ENCODE data around the gene PHLDA1. TPM values are rescaled to one million over a fixed set of nuclear protein-coding genes. Genes with fewer than 3 reads are reported as not detected.

The PHLDA1 gene
- total and polyA plus RNA-seq, 10 of the 15 experiments (the other 5 are each of a cell fraction or from before 2014, with no cell fraction given): 0.66 to 14.2 (median 1.3) TPM

GRCh38 chr12:75995691-75996090 lies 35.9 kb downstream of the PHLDA1 start:
- H3K27me3 ChIP-seq (replicated peaks in 1 of 2; ENCODE audit: control insufficient read depth in 2 of 2, insufficient read depth in 2 of 2, low read length in 1 of 2): no peaks in the 10 kb centered on the region; a peak in 1 of 4 replicates
- H3K9me3 ChIP-seq (replicated peaks; ENCODE audit: control insufficient read depth, insufficient read depth, low read length): no peaks in the 10 kb centered on the region
- no peaks in the 10 kb centered on the region for H3K79me2 ChIP-seq (ENCODE audit: control insufficient read depth, insufficient read depth, low read length)
- in situ Hi-C loops (cut with MboI): no loop called here
- no peaks in the 10 kb centered on the region for H3K4me1 ChIP-seq (ENCODE audit: control insufficient read depth, insufficient read depth, low read length)
- no peak overlapping the region for H3K9ac ChIP-seq (ENCODE audit: control insufficient read depth, insufficient read depth, low read length)
- no peak overlapping the region for H3K4me3 ChIP-seq
- SMC1A ChIA-PET (ENCODE audit: uncharacterized antibody, unreplicated experiment): interaction anchor here (0.8 to 1.9 kb wide), 6 partner anchors 8 to 179 kb away, joined by 3 to 4 read pairs (median 3); no protein-coding TSS in a partner anchor
- no peak for ATAC-seq
- no peak overlapping the region for H3K4me2 ChIP-seq (ENCODE audit: control insufficient read depth, insufficient read depth)
- no peaks in the 10 kb centered on the region for H4K20me1 ChIP-seq (ENCODE audit: control insufficient read depth, insufficient read depth)
- DNase-seq (ENCODE audit: low read depth, low spot score): no peak
- no peak overlapping the region for H3K27ac ChIP-seq (ENCODE audit: control insufficient read depth, insufficient read depth)
- no TSS peak for BruUV-seq (replicated peaks)
- no peaks in the 10 kb centered on the region for H3K36me3 ChIP-seq (ENCODE audit: control insufficient read depth in 2 of 2, insufficient read depth in 2 of 2, low read length in 1 of 2)
- H2AFZ ChIP-seq (ENCODE audit: control insufficient read depth, low read depth, low read length): no peak overlapping the region
- TF ChIP-seq SMARCA5 (IDR thresholded peaks at IDR 0.05): no peak
- TF ChIP-seq ZBED1 (IDR thresholded peaks at IDR 0.05; ENCODE audit: borderline replicate concordance): no peak
- no peak for TF ChIP-seq MLLT1 (IDR thresholded peaks at IDR 0.05)
- TF ChIP-seq FOXK2 (IDR thresholded peaks at IDR 0.05): no peak
- TF ChIP-seq CHD4 (IDR thresholded peaks at IDR 0.05): no peak
- TF ChIP-seq SMC3 (IDR thresholded peaks at IDR 0.05; ENCODE audit: borderline replicate concordance, low read length): no peak
- no peak for TF ChIP-seq BHLHE40 (IDR thresholded peaks at IDR 0.05; ENCODE audit: borderline replicate concordance in 1 of 2, low read depth in 2 of 2, low read length in 1 of 2)
- FAIRE-seq: no peak
- POLR2A ChIA-PET: interaction anchor here (0.7 kb wide), 1 partner anchor 15 kb away, joined by 4 read pairs; no protein-coding TSS in a partner anchor
- RAD21 ChIA-PET (ENCODE audit: unreplicated experiment): interaction anchor here (0.9 kb wide), 3 partner anchors 9 to 31 kb away, joined by 3 read pairs; no protein-coding TSS in a partner anchor
- CTCF ChIA-PET: no interaction called here
- intact Hi-C loops (cut with micrococcal nuclease; ENCODE audit: unreplicated experiment): no loop called here
